Suprapubic skin (tissue), 3 donors: ENCODE measurements around the gene TAF13.

ENCODE experiments used
- POLR2AphosphoS5 ChIP-seq, 3 donors: sonication (generic); formaldehyde crosslinking; IDR thresholded peaks; one replicate each; pipeline ENCODE4 v1.6.1; 2017; ENCODE audit warnings: antibody characterized with exemption in 3 of 3
- TF ChIP-seq, protein P1 (sequence below), 2 donors: fragments of 200-600 bp in 1 of 2; fragments of 450-650 bp in 1 of 2; sonication (generic) in 1 of 2; IDR thresholded peaks; one replicate each; pipeline ENCODE4 v1.5.1; 2016 to 2019; ENCODE audit warnings: antibody characterized with exemption in 2 of 2, mild to moderate bottlenecking in 1 of 2, moderate library complexity in 1 of 2

GRCh38 chr1:109080441-109081082, 4.8 kb upstream of the TAF13 start:
- TF ChIP-seq, protein P1, sequence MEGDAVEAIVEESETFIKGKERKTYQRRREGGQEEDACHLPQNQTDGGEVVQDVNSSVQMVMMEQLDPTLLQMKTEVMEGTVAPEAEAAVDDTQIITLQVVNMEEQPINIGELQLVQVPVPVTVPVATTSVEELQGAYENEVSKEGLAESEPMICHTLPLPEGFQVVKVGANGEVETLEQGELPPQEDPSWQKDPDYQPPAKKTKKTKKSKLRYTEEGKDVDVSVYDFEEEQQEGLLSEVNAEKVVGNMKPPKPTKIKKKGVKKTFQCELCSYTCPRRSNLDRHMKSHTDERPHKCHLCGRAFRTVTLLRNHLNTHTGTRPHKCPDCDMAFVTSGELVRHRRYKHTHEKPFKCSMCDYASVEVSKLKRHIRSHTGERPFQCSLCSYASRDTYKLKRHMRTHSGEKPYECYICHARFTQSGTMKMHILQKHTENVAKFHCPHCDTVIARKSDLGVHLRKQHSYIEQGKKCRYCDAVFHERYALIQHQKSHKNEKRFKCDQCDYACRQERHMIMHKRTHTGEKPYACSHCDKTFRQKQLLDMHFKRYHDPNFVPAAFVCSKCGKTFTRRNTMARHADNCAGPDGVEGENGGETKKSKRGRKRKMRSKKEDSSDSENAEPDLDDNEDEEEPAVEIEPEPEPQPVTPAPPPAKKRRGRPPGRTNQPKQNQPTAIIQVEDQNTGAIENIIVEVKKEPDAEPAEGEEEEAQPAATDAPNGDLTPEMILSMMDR (IDR thresholded peaks at IDR 0.05) = no peak
- no peak for TF ChIP-seq POLR2AphosphoS5 (IDR thresholded peaks at IDR 0.05)
